Activated CD4-positive, CD25-positive, alpha-beta regulatory T cell treated with anti-CD3 and anti-CD28 coated beads, Interleukin-2, amount 50 U/mL, for 16 hours (primary cell): ENCODE measurements around the gene RAB38.

Experiments used
- DNase-seq: peaks from one replicate; pipeline ENCODE4 v3.0.0-alpha.2; 2020; ENCODE audit warnings: low read depth, low spot score

The RAB38 gene

GRCh38 chr11:88170673-88171072, 4.6 kb downstream of the RAB38 start:
- no peak for DNase-seq

DNA sequence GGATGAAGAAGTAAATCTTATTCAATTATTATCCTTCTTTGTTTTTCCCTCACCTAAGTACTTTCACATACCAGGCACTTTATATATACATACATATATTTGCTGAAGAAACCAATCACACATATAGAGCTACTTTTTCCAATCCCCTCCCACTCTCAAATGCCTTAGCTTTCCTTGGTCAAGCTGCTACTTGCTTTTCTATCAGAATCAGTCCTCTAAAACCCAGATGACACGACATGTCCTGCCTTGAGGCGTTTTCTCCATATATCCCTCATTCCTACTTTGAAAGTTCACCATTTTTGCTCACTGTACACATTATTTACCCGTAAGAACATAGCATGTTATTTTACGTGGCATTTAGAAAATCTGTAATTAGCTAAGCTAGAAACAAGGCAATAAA, 5.4 kb downstream of the RAB38 start:
- no peak for DNase-seq

GRCh38 chr11:88169471-88169870, 5.8 kb downstream of the RAB38 start:
- DNase-seq: no peak

GRCh38 chr11:88167853-88168252, 7.4 kb downstream of the RAB38 start:
- no peak for DNase-seq

DNA sequence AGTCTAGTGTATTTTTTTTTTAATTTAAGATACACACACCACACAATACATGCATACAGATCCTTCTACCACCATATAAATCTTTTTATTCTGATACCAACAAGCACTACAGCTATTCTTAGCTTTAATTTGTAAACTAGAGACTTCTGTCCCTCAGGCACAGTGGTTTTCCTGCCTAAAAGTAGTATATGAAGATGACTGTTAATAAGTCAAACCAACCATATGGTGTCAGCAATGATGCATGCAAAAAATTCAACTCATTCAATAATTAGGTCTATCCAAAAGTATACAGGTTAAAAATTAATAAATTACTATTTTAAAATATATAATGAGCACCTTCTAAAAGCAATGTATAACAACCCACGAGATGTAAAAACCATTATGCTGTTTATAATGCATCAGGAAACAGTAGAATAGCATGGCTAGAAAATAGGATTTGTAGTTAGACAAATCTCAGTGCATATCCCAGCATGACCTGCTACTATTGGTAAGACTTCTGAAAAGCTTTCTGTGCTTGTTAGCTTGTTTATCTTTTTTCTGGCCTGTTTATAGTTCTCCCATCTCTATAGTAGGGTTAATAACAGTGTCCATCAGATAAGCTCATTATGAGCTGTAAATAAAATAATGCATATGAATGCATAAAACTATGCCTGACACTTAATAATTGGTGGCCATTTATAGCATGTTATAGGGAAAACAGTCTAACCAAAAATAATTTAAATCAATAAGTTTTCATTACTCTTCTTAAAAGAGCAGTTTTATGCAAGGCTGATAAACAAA, 10.2 kb downstream of the RAB38 start:
- no peak for DNase-seq

DNA sequence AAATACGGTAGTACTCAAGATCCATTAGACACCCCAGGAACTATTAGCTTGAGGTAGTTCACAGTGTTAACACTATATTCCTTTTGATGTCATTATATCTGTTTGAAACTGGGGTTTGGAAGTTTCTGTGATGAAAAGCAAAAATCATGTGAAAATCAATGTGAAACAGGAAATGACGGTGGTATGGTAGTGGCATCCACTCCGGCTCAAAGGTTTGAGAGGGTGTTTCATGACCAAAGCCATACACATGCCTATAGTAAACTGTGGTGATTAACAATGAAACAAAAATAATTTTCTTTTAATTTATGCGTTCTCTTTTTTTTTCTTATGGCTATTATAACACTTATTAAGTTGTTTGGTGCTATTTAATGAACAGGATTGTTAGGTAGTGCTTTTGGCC, 10.9 kb downstream of the RAB38 start:
- no peak for DNase-seq

DNA sequence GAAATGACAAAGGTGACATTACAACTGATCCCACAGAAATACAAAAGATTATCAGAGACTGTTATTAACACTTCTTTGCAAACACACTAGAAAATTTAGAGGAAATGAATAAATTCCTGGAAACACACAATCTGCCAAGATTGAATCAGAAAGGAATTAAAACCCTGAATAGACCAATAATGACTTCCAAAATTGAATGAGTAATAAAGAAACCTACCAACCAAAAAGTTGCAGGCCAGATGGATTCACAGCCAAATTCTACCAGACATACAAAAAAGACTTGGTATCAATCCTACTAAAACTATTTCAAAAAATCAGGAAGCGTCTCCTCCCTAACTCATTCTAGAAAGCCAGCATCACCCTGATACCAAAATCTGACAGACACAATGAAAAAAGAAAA, 17.2 kb downstream of the RAB38 start:
- DNase-seq: no peak

GRCh38 chr11:88157370-88157769, 17.9 kb downstream of the RAB38 start:
- no peak for DNase-seq

GRCh38 chr11:88152381-88152780, 22.9 kb downstream of the RAB38 start:
- no peak for DNase-seq

DNA sequence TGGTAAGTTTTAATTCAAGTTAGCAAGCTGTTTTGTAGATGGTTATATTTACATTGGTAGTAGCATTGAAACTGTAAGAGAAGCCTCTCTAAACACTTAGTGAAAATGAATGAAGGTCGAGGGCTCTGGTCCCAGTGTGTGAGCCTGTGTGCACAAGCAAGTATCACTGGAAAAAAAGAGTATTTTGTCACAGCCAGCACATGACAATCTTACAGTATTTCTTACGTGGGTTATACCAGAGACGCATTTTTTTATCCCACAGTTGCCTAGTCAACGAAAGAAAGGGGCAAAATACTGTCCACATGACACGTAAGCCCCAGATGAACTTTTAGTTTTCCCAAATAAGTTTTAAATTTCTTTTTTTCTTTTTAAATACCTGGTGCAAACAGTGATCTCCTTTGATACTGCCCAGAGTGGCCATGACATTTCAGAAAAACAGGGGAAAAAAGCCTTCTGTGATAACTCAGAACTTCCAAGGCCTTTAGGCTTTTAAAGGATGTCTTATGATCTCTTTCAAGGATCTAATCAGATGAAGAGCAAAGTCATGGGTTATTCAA, 23.5 kb downstream of the RAB38 start:
- DNase-seq: no peak

DNA sequence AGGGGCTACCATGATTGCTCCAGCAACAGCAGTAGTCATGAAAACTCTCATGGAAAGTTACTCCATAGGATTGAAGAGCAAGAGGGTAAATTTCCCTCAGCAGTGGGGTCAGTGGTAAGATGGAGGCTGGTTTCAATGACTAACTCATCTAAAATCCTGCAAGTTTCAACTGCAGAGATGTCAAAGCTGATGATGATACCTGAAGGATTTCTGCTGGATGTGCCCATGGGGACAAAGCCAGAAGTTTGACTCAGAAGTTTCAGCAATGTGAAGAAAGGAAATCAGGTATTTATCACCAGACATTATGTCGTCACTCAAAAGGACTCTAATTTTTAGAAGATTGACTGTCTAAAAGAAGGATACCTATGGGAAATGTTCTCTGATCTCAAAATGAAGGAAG, 29.1 kb downstream of the RAB38 start:
- DNase-seq: no peak

DNA sequence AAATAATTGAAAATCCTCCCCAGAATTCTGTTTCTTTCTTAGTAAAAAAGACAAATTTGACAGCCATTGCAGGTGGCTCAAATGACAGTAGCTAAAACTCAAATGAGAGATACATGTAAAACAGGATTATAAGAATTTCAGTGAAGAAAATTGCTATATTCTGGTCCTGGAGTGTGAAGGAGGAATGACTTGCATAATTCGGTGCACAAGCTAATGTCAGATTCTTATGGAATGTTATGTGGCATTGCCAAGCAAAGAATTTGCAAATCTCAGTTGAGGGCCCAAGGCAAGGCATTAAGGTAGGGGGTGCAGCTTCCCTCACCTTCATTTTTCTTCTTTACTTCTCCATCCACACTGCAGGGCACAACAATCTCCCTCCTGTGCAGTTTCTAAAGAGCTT, 35.4 kb downstream of the RAB38 start:
- DNase-seq: no peak

DNA sequence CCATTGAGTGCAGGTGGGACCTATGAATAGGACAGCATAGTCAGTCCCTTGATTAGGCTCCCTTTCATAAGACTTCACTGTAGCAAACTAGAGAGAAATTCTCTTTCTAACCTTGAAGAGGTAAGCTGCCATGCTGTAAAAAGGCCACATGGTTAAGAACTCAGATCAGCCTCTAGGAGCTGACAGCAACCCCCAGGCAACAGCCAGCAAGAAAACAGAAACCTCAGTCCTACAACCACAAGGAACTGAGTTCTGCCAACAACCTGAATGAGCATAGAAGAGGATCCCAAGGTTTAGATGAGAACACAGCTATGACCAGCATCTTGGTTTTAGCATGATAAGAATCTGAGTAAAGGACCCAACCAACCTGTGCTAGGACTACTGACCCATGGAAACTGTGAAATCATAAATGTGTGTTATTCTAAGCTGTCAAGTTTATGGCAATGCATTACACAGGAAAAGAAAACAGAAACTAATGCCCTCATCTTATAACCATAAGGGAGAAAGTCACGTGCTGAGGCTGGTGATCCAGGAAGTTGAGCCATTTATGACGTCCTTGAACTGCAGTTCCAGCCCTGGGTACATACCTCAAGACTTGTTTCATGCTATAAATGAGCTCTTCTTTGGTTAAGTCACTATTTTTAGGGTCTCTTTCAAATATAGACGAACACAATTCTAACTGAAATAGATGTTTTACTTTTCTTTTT, 43.3 kb downstream of the RAB38 start:
- DNase-seq: no peak

DNA sequence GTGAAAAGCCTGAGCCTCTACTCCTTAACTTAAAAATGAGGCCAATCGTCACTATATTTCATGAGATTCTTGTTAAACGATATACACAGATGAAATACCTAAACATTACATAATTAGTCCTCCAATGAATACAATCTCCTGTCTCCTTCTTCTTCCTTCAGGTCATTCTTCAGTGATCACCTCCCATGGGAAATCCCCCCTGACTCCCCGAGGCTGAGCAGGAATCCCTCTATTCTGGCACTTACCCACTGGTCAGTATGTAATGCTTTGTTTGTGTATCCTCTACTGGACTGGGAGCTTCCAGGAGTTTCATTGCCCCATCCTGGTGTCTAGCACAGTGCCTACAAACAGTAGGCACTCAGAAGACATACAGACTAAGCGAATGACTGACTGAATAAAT, 52.3 kb downstream of the RAB38 start:
- DNase-seq: no peak

DNA sequence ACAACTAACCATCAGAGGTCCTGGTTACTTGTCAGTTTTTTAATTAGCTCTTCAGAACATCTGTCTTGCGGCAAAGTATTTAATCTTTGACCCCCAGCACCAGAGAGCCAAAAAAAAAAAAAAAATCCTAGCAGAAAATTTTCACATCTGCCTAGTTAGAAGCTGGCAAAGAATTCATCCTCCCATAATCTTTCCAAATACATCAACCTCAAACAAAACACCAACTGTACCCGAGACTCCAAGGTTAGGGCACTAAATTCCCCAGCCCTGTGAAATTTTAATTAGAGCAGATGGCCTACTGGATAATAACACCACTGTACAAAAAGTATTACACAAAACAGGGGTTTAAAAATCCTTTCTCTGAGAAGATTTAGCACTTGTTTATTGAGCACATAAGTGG, 55.7 kb downstream of the RAB38 start:
- no peak for DNase-seq

GRCh38 chr11:88117281-88117858, 57.9 kb downstream of the RAB38 start:
- no peak for DNase-seq

- no peak for DNase-seq
These were observed 59.2 kb downstream of the RAB38 start for GRCh38 chr11:88115828-88116755.

- no peak for DNase-seq
These were observed 60.7 kb downstream of the RAB38 start for GRCh38 chr11:88114486-88115045.

- DNase-seq: no peak
These were observed 68.6 kb downstream of the RAB38 start for GRCh38 chr11:88106666-88107065.

- no peak for DNase-seq
These were observed 69.3 kb downstream of the RAB38 start for GRCh38 chr11:88105951-88106350.

DNA sequence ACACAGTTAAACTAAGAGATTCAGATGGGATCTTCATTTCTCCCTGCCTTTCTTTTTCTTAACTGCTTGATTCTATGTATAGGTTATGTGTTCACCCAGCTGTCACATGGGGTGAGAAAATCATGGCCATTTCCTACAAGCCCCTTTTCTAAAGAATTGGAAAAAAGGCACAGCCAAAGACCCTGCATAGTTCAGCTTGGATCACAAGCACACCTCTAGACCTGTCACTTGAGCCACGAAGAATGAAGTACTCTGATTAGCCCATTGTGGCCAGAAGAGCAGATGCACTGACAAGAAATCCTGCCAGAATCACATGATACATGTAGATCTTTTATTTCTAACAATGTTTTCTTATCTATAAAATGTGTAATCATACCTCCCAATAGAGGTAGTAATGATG, 69.7 kb downstream of the RAB38 start:
- DNase-seq: no peak
